BLaER1 treated with 17β-estradiol and CSF1 and Interleukin-3, amounts not matched to agents 10 nM and 100 nM (cell line): ENCODE data around the gene OXGR1.
A peak's percentile ranks its signal among the peaks of the same experiment; 100 is the strongest.
"Not testable (repeated sequence)": the region's sequence is repeated elsewhere in the genome, so short reads cannot be mapped to it uniquely, and the experiment has no call there.

Source experiments
- H3K27ac ChIP-seq, 11 experiments: shearing (Covaris generic); formaldehyde crosslinking; 2 replicates each; pipeline ENCODE4 v1.8.1; 2022
- H3K27me3 ChIP-seq, 11 experiments: shearing (Covaris generic); formaldehyde crosslinking; 2 replicates each; pipeline ENCODE4 v1.8.1; 2022
- H3K36me3 ChIP-seq, 11 experiments: shearing (Covaris generic); formaldehyde crosslinking; 2 replicates each; pipeline ENCODE4 v1.8.1; 2022
- H3K4me1 ChIP-seq, 10 experiments: shearing (Covaris generic); formaldehyde crosslinking; 2 replicates each; pipeline ENCODE4 v1.8.1; 2022
- H3K4me2 ChIP-seq, 11 experiments: shearing (Covaris generic); formaldehyde crosslinking; 2 replicates each; pipeline ENCODE4 v1.8.1; 2022
- H3K4me3 ChIP-seq, 10 experiments: shearing (Covaris generic); formaldehyde crosslinking; 2 replicates each; pipeline ENCODE4 v1.8.1; 2022
- H3K9ac ChIP-seq, 11 experiments: shearing (Covaris generic); formaldehyde crosslinking; 2 replicates each; pipeline ENCODE4 v1.8.1; 2022
- H3K9me3 ChIP-seq, 11 experiments: shearing (Covaris generic); formaldehyde crosslinking; replicated peaks in 1 of 11; 2 replicates each; pipeline ENCODE4 v1.8.1; 2022
- H4K20me1 ChIP-seq, 11 experiments: shearing (Covaris generic); formaldehyde crosslinking; 2 replicates each; pipeline ENCODE4 v1.8.1; 2022
- Cebpa-rat ChIP-seq, 11 experiments: shearing (Covaris generic); IDR thresholded peaks; 2 replicates each; pipeline ENCODE4 v1.8.1; 2022

The OXGR1 gene

DNA sequence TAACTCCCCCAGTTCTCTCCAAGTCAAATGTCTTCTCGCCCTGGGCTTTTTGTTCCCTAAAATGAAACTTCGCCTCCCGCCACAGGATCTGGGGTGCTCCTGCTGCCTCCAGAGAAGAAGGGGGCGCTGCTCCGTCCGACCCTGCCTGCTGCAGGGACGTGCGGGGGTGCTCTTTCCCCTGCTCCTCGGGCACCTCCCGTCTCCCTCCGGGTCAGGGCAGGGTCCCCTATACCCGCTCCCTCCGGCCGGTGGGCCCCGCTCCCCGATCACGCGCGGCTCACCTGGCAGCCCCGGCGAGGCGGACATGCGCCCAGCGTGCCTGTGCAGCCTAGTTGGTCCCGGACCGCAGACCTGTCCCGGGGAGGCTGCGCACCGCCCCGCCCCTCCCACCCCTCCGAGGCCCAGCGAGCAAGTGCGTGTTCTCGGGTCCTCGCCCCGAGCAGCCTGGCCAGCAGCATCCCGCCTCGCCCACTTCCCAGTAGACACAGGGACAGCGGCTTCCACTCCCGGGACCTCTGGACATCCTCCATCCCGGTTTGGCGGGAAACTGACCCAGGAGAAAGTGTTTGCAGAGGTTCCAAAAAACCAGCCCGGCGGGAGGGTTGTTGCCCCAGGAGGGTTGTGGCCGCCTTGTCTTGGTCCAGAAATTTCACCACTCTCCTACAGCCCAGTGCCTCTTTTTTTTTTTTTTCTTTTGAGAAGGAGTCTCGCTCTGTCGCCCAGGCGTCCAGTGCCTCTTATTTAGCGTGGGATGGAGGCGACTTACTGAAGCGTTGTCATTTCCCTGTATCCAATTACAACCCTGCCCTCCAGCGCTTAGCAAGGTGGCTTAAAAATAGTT, at the start of gene OXGR1:
OXGR1 (minus strand) TSS at position 460 of the 841 bp plus-strand sequence. CDS start 6,717 bp downstream, outside the sequence.
- Histone ChIP-seq H3K27me3 (peaks cover 16 to 57% (median 20%) of the 10 kb centered on the region in 11 experiments; a peak in 21 of 22 replicates), H3K9me3 (peaks cover 0 to 6% (median 0%) of the 10 kb centered on the region in 11 experiments; a peak in 4 of 22 replicates), H3K4me3 (peak within 1 kb of the TSS; percentile 49 to 68 (median 54)), H3K36me3 (no peaks in the 10 kb centered on the region), H3K27ac (no peak within 1 kb of the TSS; a peak in 1 of 22 replicates), H3K4me1 (peaks cover 27 to 41% (median 33%) of the 10 kb centered on the region in 10 experiments), H4K20me1 (no peaks in the 10 kb centered on the region), H3K4me2 (peak within 1 kb of the TSS; percentile 92 to 99 (median 95)), H3K9ac (peak within 1 kb of the TSS in 10 of 11 experiments; percentile 2 to 72 (median 52); a peak in 10 of 22 replicates)
- TF ChIP-seq Cebpa-rat (IDR thresholded peaks at IDR 0.05) = no peak

DNA sequence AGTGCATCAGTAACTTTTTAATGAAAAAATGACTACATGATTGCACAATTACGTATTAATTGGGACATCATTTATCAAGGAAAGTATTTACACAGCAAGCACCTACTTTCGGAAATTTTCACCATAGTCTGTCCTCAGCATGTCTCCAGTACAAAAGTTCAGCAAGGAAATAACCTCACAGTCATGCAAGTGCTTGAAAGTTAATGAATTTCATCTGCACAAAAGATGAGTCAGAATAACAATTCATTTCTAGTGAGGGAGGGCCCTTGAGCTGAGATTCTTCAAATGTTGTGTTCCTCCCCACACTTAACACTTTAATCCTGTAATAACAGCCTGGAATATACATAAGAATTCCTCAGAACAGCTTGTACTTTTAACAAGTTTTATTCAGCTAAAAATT, 49.0 kb upstream of the OXGR1 start:
- no peaks in the 10 kb centered on the region for H3K4me1 ChIP-seq
- no peaks in the 10 kb centered on the region for H3K27me3 ChIP-seq
- no peak for TF ChIP-seq Cebpa-rat (IDR thresholded peaks at IDR 0.05)
- H4K20me1 ChIP-seq = no peaks in the 10 kb centered on the region
- H3K4me3 ChIP-seq = no peak overlapping the region
- no peak overlapping the region for H3K4me2 ChIP-seq
- no peak overlapping the region for H3K9ac ChIP-seq
- H3K9me3 ChIP-seq = no peaks in the 10 kb centered on the region
- H3K36me3 ChIP-seq = no peaks in the 10 kb centered on the region
- no peak overlapping the region for H3K27ac ChIP-seq

DNA sequence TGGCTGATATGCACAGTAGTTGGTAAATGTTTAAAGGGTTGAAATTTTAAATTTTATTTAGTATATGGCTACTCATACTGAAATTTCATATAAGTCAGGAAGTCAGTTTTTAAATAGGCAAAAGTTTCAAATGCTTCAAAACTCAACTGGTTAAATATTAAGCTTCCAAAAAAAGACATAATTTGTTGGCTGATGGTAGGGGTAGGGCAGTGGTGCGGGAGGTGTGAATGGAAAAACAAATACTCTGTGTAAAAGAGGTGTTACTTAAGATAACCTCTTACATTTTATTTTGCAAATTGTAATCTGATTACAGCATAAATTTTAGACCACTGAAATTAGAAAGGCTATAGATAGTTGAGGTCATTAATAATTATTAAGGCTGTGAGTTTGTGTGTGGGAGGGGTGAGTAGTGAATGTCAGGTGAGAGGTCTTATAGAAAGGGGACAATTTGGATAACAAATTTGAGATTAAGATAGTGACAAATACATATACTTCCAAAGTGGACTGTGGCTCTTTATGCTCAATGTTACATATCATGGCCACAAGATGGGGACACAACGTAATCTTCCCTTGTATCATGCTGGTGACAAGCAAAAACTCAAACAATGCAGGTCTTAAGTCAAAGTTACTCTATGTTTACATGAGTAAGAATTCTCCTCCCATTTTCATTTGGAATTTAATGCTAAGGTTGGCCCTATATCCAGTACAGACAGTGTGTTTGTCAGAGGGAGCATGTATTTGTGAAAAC, 36.6 kb upstream of the OXGR1 start:
- H3K27me3 ChIP-seq = no peaks in the 10 kb centered on the region
- no peak overlapping the region for H3K9ac ChIP-seq
- no peak overlapping the region for H3K4me2 ChIP-seq
- H3K4me1 ChIP-seq = peaks cover 0 to 13% (median 7%) of the 10 kb centered on the region in 10 experiments; a peak in 14 of 20 replicates
- H3K36me3 ChIP-seq = no peaks in the 10 kb centered on the region
- H3K4me3 ChIP-seq = no peak overlapping the region
- H3K9me3 ChIP-seq = peaks cover 3 to 14% (median 8%) of the 10 kb centered on the region in 11 experiments; a peak in 10 of 22 replicates
- H3K27ac ChIP-seq = no peak overlapping the region
- no peak for TF ChIP-seq Cebpa-rat (IDR thresholded peaks at IDR 0.05)
- no peaks in the 10 kb centered on the region for H4K20me1 ChIP-seq

DNA sequence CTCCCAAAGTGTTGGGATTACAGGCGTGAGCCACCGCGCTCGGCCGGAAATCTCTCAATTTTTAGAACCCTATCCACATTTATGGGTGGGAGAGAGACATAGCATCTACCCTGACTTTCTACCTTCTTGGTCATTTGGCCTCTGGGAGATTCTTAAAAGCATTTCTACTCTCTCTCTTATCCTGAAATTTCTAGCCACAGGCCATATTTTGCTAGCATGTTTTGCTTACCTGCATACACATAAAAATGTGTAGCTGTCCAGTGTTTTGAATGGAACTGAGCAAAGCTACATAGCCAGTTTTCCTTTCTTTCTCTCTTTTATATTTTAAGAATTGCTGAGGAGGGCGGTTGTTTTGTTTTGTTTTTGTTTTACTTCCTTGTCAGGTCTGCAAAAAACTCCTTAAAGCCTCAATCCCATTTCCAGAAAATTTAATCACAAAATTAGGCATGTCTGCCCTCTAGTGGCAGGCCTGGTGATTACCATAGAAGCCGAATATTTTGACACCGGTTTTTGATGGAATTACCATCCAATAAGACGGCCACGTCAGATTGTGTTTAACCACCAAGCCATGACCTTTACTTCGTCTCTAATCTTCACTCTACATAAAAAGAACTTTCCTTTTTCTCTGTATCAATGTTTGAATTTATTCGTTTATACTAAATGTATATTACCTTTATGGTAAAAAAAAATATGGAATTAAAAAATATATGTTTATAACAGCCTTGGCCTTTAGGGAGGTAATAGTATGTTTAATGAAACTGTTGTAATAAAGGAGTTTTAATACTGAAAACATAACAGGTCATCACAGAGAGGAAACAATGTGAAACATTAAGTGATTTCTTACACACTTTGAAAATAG, 34.4 kb upstream of the OXGR1 start:
- no peak overlapping the region for H3K4me3 ChIP-seq
- peak overlapping the region in 3 of 11 experiments; percentile 15 to 35 (median 32); a peak in 4 of 22 replicates for H3K4me2 ChIP-seq
- no peak overlapping the region; a peak in 1 of 22 replicates for H3K27ac ChIP-seq
- no peak for TF ChIP-seq Cebpa-rat (IDR thresholded peaks at IDR 0.05)
- no peaks in the 10 kb centered on the region for H3K27me3 ChIP-seq
- H3K4me1 ChIP-seq = peaks cover 0 to 13% (median 7%) of the 10 kb centered on the region in 10 experiments; a peak in 14 of 20 replicates
- 0 out of 22 replicates have a peak, but pooled peaks cover 0 to 6% (median 0%) of the 10 kb centered on the region in 11 experiments for H3K9me3 ChIP-seq
- H3K9ac ChIP-seq = no peak overlapping the region
- no peaks in the 10 kb centered on the region for H4K20me1 ChIP-seq
- H3K36me3 ChIP-seq = no peaks in the 10 kb centered on the region

DNA sequence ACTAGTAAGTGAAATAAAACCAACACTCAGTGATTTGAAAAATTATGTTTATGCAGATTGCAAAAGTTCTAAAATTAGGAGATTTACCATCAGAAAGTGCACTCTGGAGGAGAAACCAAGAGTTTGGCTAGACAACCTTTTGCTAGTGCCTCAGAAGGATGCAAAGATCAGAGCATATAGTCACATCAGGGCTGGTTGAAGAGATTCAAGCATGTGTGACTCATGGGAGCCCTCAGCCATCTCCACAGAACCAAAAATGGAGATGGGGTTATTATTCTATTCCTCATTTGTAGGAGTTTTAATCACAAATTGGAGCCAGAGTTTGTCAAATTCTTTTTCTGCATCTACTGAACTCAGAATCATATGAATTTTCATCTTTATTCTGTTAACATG, 32.9 kb upstream of the OXGR1 start:
- TF ChIP-seq Cebpa-rat (IDR thresholded peaks at IDR 0.05) = no peak
- peaks cover 0 to 13% (median 7%) of the 10 kb centered on the region in 10 experiments; a peak in 14 of 20 replicates for H3K4me1 ChIP-seq
- no peaks in the 10 kb centered on the region for H4K20me1 ChIP-seq
- H3K27ac ChIP-seq = no peak overlapping the region
- H3K4me2 ChIP-seq = peak overlapping the region in 8 of 11 experiments; percentile 14 to 45 (median 35); a peak in 10 of 22 replicates
- H3K36me3 ChIP-seq = no peaks in the 10 kb centered on the region
- H3K27me3 ChIP-seq = no peaks in the 10 kb centered on the region
- no peak overlapping the region for H3K9ac ChIP-seq
- no peak overlapping the region for H3K4me3 ChIP-seq
- H3K9me3 ChIP-seq = 0 out of 22 replicates have a peak, but pooled peaks cover 0 to 6% (median 0%) of the 10 kb centered on the region in 11 experiments

DNA sequence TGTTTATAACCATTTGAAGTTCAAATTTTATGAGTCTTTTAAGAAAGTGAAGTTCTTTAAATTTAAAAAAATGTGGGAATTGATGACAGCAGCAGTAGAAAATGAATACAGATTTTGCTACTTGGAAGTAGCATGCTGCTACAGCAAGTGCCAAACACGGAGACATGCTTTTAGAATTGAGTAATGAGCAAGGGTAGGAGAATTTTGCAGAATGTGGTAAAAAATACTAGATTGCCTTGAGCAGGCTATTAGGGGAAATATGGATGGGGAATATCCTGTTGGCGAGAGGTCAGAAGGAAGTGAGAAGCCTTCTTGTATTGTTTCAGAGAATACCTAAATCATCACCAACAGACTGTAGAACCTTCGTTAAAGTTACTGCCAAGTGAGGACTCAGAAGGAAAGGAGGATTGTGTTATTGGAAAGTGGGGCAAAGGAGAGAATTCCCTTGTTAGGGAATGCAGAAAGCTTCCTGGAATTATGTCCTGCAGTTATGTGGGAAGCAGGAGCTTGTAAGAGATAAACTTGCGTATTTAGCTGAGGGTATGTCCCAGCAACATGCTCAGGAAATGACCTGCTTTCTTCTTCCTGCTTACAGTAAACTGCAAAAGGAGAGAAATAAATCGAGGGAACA, 32.4 kb upstream of the OXGR1 start:
- Histone ChIP-seq H3K27me3 (no peaks in the 10 kb centered on the region), H3K36me3 (no peaks in the 10 kb centered on the region), H3K4me3 (no peak overlapping the region), H3K4me1 (peaks cover 0 to 13% (median 7%) of the 10 kb centered on the region in 10 experiments; a peak in 14 of 20 replicates), H3K4me2 (peak overlapping the region in 8 of 11 experiments; percentile 14 to 45 (median 35); a peak in 12 of 22 replicates), H3K9me3 (0 out of 22 replicates have a peak, but pooled peaks cover 0 to 6% (median 0%) of the 10 kb centered on the region in 11 experiments), H3K9ac (no peak overlapping the region), H3K27ac (no peak overlapping the region), H4K20me1 (no peaks in the 10 kb centered on the region)
- TF ChIP-seq Cebpa-rat (IDR thresholded peaks at IDR 0.05) = no peak

DNA sequence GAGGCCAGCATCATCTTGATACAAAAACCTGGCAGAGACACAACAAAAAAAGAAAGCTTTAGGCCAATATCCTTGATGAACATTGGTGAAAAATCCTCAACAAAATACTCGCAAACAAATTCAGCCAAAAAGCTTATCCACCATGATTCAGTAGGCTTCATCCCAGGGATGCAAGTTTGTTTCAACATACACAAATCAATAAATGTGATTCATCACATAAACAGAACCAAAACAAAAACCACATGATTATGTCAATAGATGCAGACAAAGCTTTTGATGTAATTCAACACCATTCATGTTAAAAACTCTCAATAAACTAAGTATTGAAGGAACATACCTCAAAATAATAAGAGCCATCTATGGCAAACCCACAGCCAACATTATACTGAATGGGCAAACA, 29.5 kb upstream of the OXGR1 start:
- not testable (repeated sequence) for H3K27ac ChIP-seq, H3K4me2 ChIP-seq, H4K20me1 ChIP-seq, H3K4me3 ChIP-seq, H3K9ac ChIP-seq, H3K9me3 ChIP-seq, H3K36me3 ChIP-seq, H3K27me3 ChIP-seq
- H3K4me1 ChIP-seq = peaks cover 0 to 13% (median 7%) of the 10 kb centered on the region in 10 experiments; a peak in 14 of 20 replicates

DNA sequence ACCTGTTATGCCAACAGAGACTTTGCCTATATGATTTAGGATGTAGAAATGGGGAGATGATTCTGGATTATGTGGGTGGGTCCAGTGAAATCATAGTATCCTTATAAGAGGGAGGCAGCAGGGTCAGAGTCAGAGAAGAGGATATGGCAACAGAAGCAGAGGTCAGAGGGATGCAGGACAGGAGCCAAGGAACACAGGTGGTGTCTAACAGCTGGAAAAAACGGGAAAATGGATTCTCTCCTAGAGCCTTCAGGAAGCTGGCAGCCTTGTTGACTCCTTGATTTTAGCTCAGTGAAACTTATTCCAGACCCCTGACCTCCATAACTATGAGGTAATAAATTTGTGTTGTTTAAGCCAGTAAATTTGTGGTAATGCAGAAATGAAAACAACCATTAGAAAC, 28.8 kb upstream of the OXGR1 start:
- Histone ChIP-seq H3K27ac (no peak overlapping the region), H3K4me1 (peaks cover 0 to 9% (median 7%) of the 10 kb centered on the region in 10 experiments; a peak in 14 of 20 replicates), H4K20me1 (no peaks in the 10 kb centered on the region), H3K9ac (no peak overlapping the region), H3K4me3 (no peak overlapping the region), H3K4me2 (no peak overlapping the region), H3K27me3 (no peaks in the 10 kb centered on the region), H3K9me3 (peaks cover 0 to 6% (median 4%) of the 10 kb centered on the region in 11 experiments; a peak in 7 of 22 replicates), H3K36me3 (no peaks in the 10 kb centered on the region)
- no peak for TF ChIP-seq Cebpa-rat (IDR thresholded peaks at IDR 0.05)
